ENCODE measurements around the gene DIPK2A.

Gene DIPK2A

DNA sequence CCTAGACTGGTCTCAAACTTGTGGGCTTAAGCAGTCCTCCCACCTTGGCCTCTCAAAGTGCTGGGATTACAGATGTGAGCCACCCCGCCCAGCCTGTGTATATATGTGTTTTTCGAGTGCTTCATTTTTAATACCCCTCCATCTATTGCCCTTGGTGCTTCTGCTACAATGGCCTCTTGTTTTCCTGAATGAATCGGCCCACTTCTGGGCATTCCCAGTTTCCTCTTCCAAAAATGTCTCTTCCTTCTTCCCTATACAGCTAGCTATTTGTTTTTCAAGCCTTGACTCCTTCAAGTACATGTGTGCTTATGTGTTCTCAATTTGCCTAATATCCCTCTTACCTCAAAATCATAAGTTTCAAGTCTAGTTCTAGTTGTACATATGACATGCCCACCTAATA lies 16.7 kb downstream of the DIPK2A start:
- Mint-ChIP-seq H3K27ac (no peak overlapping the region), H3K36me3 (peaks cover 25% of the 10 kb centered on the region), H3K4me3 (no peak overlapping the region), H3K4me1 (peaks cover 27% of the 10 kb centered on the region), H3K27me3 (no peaks in the 10 kb centered on the region), H3K9me3 (no peaks in the 10 kb centered on the region)
- no peak for DNase-seq (ENCODE audit: low spot score in 2 of 2)
- ATAC-seq (ENCODE audit: low read depth), result no peak

DNA sequence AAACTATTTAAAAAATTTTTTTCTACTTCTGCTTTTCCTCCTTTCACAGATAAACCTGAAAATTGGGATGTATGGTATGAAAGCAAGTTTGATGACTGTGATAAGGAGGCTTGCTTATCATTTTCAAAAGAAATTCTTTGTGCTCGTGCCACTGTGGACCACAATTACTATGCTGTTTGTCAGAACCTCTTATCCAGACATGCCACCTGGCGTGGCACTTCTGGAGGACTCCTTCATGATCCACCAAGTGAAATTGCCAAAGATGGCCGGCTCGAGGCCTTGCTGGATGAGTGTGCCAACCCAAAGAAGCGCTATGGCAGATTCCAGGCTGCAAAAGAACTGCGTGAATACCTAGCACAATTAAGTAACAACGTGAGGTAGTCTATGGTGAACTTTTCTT lies 17.8 kb downstream of the DIPK2A start:
- no peak overlapping the region for H3K27ac Mint-ChIP-seq
- no peaks in the 10 kb centered on the region for H3K27me3 Mint-ChIP-seq
- no peaks in the 10 kb centered on the region for H3K9me3 Mint-ChIP-seq
- peaks cover 24% of the 10 kb centered on the region for H3K36me3 Mint-ChIP-seq
- ATAC-seq (ENCODE audit: low read depth) (no peak), DNase-seq (ENCODE audit: low spot score in 2 of 2) (no peak)
- no peak overlapping the region for H3K4me3 Mint-ChIP-seq
- H3K4me1 Mint-ChIP-seq, result peaks cover 19% of the 10 kb centered on the region

DNA sequence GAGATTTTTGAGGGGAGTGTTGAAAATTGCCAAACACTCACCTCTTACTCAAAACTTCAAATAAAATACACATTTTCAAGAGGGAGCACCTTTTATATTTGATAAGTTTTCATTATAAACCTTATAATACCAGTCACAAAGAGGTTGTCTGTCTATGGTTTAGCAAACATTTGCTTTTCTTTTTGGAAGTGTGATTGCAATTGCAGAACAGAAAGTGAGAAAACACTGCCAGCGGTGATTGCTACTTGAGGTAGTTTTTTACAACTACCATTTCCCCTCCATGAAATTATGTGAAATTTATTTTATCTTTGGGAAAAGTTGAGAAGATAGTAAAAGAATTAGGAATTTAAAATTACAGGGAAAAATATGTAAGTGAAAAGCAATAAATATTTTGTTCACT lies 20.1 kb downstream of the DIPK2A start:
- Mint-ChIP-seq H3K27me3 (no peaks in the 10 kb centered on the region), H3K36me3 (peaks cover 22% of the 10 kb centered on the region), H3K4me1 (peaks cover 14% of the 10 kb centered on the region), H3K4me3 (no peak overlapping the region), H3K27ac (no peak overlapping the region), H3K9me3 (no peaks in the 10 kb centered on the region)
- ATAC-seq (ENCODE audit: low read depth) (no peak), DNase-seq (ENCODE audit: low spot score in 2 of 2) (no peak)

GRCh38 chr3:143998266-143998665 lies 26.6 kb downstream of the DIPK2A start:
- Mint-ChIP-seq H3K4me1 (peaks cover 11% of the 10 kb centered on the region), H3K27me3 (no peaks in the 10 kb centered on the region), H3K36me3 (peaks cover 9% of the 10 kb centered on the region), H3K27ac (no peak overlapping the region), H3K4me3 (no peak overlapping the region), H3K9me3 (peaks cover 2% of the 10 kb centered on the region)
- ATAC-seq (ENCODE audit: low read depth) (peak; percentile 65), DNase-seq (ENCODE audit: low spot score in 2 of 2) (no peak)

DNA sequence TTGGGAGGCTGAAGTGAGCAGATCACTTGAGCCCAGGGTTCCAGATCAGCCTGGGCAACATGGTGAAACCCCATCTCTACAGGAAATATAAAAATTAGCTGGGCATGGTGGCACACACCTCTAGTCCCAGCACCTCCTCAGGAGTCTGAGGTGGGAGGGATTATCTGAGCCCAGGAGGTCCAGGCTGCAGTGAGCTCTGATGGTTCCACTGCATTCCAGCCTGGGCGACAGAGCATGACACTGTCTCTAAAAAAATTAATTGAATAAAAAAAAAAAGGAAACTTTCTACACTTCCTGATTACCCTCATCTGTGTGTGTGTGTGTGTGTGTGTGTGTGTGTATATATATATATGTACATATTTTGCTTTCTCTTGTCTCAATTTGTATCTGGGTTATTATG lies 31.4 kb downstream of the DIPK2A start:
- Mint-ChIP-seq H3K27ac (no peak overlapping the region), H3K36me3 (peaks cover 5% of the 10 kb centered on the region), H3K27me3 (no peaks in the 10 kb centered on the region), H3K4me1 (peaks cover 7% of the 10 kb centered on the region), H3K9me3 (no peaks in the 10 kb centered on the region), H3K4me3 (no peak overlapping the region)
- ATAC-seq (ENCODE audit: low read depth), result no peak
- no peak for DNase-seq (ENCODE audit: low spot score in 2 of 2)

- ATAC-seq (ENCODE audit: low read depth) (no peak), DNase-seq (ENCODE audit: low spot score in 2 of 2) (no peak)
- peaks cover 2% of the 10 kb centered on the region for H3K4me1 Mint-ChIP-seq
- peaks cover 5% of the 10 kb centered on the region for H3K36me3 Mint-ChIP-seq
- no peaks in the 10 kb centered on the region for H3K27me3 Mint-ChIP-seq
- no peaks in the 10 kb centered on the region for H3K9me3 Mint-ChIP-seq
- no peak overlapping the region for H3K27ac Mint-ChIP-seq
- no peak overlapping the region for H3K4me3 Mint-ChIP-seq
Observed at GRCh38 chr3:144010371-144010770, 38.7 kb downstream of the DIPK2A start.

DNA sequence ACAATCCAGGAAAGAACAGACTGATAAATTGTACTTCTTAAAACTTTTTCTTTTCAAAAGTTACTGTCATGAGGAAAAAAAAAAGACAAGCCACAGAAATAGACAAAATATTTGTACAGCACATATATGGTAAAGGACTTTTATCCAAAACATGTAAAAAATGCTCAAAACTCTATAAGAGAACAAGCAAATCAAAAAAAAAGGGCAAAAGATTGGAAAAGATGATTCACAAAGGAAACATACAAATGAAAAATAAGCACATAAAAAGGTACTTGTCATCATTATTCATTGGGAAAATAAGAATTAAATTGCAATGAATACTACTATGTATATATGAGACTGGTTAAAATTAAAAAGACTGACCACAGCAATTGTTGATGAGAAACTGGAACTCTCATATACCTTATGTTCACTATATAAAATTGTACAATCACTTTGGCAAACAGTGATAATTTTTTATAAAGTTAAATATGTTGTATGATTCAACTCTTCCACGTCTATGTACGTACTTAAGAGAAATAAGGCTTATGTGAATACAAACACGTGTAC lies 39.7 kb downstream of the DIPK2A start:
- ATAC-seq (ENCODE audit: low read depth), result no peak
- Mint-ChIP-seq H3K27me3 (no peaks in the 10 kb centered on the region), H3K9me3 (no peaks in the 10 kb centered on the region), H3K4me1 (no peaks in the 10 kb centered on the region), H3K27ac (no peak overlapping the region), H3K4me3 (no peak overlapping the region), H3K36me3 (peaks cover 2% of the 10 kb centered on the region)
- no peak for DNase-seq (ENCODE audit: low spot score in 2 of 2)

- H3K4me1 Mint-ChIP-seq, result peaks cover 4% of the 10 kb centered on the region
- no peak overlapping the region for H3K4me3 Mint-ChIP-seq
- H3K27ac Mint-ChIP-seq, result no peak overlapping the region
- H3K9me3 Mint-ChIP-seq, result peaks cover 6% of the 10 kb centered on the region
- DNase-seq (ENCODE audit: low spot score in 2 of 2) (no peak), ATAC-seq (ENCODE audit: low read depth) (no peak)
- H3K27me3 Mint-ChIP-seq, result no peaks in the 10 kb centered on the region
- H3K36me3 Mint-ChIP-seq, result peaks cover 5% of the 10 kb centered on the region
Observed at GRCh38 chr3:144015133-144015532, 43.5 kb downstream of the DIPK2A start.

DNA sequence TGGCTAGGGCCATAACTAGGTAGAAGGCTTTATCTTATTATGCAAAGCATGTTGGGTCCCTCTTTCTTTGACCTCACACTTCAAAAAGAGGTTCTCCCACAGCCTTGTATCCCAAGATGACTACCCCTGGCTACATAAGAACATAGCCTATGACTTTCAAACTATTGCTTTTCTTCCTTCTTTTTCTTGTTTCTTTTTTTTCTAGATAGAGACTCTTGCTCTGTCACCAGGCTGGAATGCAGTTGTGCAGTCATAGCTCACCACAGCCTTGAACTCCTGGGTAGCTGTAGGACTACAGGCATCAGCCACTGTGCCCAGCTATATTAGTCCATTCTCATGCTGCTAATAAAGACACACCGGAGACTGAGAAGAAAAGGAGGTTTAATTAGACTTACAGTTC lies 47.2 kb downstream of the DIPK2A start:
- ATAC-seq (ENCODE audit: low read depth) (no peak), DNase-seq (ENCODE audit: low spot score in 2 of 2) (no peak)
- H3K4me3 Mint-ChIP-seq, result no peak overlapping the region
- H3K27me3 Mint-ChIP-seq, result no peaks in the 10 kb centered on the region
- peaks cover 9% of the 10 kb centered on the region for H3K9me3 Mint-ChIP-seq
- H3K36me3 Mint-ChIP-seq, result peaks cover 7% of the 10 kb centered on the region
- peaks cover 7% of the 10 kb centered on the region for H3K4me1 Mint-ChIP-seq
- H3K27ac Mint-ChIP-seq, result no peak overlapping the region

Data from memory B cell (primary cell).